Stimulated activated CD8-positive, alpha-beta memory T cell treated with anti-CD3 and anti-CD28 coated beads, Interleukin-15, amount 100 ng/mL, for 24 hours (primary cell): Measurements from ENCODE around the gene POLK.
"Not testable (repeated sequence)": the region's sequence is repeated elsewhere in the genome, so short reads cannot be mapped to it uniquely, and the experiment has no call there.

ENCODE experiments used
- DNase-seq: peaks from one replicate; pipeline ENCODE4 v3.0.0-alpha.2; 2020; ENCODE audit warnings: low read depth

Gene POLK

DNA sequence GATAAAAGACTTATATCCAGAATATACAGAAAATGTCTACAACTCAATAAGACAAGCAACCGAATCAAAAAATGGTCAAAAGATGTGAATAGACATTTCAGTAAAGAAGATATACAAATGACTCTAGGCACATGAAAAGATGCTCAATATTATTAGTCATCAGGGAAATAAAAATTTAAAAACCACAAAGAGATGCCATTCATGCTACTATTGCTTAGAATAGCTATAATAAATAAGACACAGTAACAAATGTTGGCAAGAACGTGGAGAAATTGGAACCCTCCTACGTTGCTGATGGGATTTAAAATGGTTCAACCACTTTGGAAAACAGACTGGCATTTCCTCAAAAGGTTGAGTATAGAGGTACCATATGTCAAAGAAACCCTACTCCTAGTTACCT, 39.8 kb downstream of the POLK start:
- DNase-seq = no peak

DNA sequence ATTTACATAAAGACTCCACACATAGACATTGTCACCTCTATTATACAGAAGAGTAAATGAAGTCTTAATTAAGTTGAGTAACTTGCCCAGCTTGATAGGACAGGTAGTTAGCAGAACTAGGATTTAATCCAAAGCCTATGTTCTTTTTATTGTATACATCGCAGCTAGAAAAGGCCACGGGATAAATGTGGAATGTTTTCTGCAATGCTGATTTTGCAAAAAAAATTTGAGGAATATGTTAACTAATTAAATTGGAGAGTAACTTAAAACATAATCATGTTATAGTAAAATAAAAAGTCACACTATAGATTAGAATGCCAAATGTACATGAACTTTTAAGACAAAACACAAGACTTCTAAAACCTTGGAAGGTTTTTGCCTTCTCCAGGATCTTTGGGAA, 41.1 kb downstream of the POLK start:
- DNase-seq = no peak

DNA sequence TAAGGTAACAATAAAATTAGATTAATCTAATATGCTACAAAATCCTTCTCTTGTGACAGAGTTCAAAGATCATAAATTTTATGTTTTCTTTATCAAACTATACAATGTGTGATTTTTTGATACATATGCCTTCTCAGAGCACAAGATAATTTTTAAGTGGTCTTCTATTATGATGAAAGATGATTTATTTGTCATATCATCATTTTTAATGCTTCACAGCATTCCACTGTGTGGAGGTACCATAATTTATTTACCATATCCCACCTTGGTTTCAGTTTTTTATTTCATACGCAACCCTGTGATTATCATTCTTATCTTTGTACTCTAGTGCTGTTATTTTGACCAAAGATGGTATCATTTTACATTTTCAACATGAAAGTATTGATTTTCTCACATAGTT, 41.7 kb downstream of the POLK start:
- DNase-seq = no peak

DNA sequence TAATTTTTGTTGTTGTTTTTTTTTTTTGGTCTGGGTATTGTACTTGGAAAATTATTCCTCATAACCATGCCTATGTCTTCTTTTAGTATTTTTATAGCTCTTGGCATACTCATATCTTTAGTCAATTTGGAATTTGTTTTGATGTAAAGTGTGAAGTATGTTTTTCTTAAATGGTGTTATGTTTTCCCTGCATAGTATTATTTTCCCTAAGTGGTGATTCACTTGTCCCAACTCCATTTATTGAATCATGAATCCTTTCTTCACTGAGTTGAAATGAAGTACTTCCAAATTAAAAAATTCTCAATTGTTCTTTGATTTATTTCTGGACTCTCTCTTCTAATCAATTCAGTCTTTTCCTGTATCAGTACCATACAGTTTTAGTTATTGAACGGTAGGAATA, 46.5 kb downstream of the POLK start:
- no peak for DNase-seq

DNA sequence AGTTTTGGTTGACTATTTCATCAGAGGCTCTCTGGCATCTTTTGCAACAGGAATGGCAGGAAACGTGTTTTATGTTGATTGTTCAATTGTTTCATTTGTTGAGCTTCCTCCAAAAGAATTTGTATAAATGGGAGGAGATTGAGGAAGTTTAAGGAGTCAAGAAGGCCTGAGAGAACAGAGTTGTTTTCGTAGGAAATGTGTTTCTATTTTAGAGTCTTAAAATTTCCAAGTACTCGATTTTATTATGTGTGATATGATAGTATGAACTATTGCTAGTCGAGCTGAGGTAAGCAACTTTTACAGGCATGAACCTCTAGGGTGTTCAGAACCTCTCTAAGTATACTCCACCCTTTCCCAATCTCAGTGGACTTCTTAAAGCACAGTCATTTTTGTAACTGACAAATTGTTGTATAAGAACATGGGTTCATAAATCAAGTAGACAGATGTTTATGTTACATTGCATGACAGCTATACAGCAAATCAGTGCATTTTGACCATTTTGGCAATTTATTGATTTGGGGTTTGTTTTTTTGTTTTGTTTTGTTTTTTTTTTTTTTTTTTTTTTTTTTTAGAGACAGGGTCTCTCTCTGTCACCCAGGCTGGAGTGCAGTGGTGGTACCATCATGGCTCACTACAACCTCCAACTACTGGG, 47.4 kb downstream of the POLK start:
- no peak for DNase-seq

DNA sequence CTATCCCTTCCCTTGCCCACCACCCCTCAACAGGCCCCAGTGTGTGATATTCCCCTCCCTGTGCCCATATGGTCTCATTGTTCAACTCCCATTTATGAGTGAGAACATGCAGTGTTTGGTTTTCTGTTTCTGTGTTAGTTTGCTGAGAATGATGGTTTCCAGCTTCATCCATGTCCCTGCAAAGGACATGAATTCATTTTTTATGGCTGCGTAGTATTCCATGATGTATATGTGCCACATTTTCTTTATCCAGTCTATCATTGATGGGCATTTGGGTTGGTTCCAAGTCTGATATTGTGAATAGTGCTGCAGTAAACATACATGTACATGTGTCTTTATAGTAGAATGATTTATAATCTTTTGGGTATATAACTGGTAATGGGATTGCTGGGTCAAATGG, 49.0 kb downstream of the POLK start:
- DNase-seq = not testable (repeated sequence)

DNA sequence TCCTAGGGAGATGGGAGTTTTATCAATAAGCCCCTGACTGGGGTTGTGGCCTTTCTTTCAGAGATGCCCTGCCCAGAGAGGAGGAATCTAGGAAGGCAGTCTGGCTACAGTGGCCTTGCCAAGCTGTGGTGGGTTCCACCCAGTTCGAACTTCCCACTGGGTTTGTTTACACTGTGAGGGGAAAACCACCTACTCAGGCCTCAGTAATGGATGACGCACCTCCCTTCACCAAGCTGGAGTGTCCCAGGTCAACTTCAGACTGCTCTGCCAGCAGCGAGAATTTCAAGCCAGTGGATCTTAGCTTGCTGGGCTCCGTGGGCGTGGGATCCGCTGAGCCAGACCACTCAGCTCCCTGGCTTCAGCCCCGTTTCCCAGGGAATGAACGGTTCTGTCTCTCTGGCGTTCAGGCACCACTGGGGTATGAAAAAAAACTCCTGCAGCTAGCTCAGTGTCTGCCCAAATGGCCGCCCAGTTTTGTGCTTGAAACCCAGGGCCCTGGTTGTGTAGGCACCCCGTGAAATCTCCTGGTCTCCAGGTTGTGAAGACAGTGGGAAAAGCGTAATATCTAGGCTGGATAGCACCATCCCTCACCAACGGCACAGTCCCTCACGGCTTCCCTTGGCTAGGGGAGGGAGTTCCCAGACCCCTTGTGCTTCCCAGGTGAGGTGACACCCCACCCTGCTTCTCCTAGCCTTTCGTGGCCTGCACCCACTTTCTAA, 54.5 kb downstream of the POLK start:
- DNase-seq = not testable (repeated sequence)

DNA sequence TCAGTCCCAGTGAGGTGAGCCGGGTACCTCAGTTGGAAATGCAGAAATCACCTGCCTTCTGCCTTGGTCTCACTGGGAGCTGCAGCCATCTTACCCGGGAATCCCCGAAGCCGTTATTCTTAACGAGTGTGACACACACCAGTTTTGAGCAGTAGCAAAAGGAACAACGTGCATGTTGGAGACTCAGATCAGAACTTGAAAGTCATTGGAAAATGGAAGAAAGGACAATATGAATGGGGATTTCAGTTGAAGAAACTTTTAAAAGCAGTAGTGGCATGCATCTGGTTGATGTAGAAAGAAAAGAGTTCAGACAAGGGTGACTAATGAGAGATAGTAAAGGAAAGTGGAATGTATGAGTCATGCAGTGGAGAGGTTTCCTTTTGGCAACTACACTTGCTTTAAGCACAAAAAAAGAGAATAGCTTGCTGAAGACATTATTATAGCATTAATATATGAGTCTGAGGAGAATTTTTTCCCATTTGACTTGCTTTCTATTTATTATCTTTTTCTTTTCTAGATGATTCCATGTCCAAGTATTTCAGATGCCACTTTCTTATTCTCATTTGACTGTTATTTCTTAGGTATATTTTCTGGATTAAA, 55.1 kb downstream of the POLK start:
- DNase-seq = peak; percentile 7

DNA sequence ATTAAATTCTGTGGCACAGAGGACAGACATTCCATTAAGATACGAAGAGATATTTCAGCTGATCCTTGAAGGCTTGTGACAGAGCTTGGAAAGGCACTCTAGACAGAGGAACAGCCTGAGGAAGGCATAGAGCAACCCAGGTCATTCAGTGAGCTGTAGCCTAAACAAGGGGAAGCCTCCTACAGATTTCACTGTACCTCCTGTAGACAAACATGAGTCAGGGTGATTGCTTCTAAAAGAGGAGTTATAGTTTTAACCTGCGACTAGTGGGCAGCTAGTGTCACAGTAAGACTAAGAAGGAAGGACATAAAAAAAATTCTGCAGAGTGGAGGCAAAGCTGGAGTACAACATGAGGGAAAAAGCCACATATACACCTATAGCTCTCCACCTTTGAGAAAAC, 56.0 kb downstream of the POLK start:
- no peak for DNase-seq

DNA sequence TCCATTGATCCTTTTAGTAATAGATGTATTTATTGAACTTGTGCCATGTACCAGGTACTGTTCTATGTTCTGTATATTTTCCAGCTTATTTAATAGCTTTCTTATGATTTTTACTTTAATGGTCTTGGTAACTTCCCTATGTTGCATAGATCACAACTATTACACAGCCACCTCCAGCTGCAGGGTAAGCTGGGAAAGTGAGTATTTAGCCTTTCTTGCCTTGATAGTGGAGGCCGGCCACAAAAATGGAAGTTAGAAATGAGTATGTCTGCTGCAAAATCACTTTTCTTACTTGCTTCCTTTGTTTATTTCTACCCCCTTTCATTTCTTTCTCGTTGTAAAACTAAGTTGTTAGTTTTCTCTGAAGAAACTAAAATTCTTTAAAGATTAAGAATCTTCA, 56.5 kb downstream of the POLK start:
- no peak for DNase-seq

DNA sequence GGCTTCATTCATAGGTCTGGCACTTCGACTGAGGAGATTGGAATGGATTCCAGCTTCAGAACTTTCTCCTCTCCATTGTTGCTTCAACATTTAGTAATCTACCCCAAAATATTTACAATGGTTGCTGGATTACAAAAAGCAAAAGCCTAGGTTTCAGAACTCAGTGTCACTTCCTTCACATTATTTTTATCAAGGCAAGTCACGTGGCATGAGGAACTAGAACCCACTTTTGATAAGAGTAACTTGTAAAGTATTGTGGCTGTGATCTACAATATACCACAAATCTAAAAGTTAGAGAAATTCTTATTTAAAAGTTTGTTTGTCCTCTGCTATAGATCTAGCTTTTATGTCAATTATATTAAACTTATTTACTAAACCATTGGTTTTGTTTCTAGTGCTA, 59.9 kb downstream of the POLK start:
- no peak for DNase-seq

DNA sequence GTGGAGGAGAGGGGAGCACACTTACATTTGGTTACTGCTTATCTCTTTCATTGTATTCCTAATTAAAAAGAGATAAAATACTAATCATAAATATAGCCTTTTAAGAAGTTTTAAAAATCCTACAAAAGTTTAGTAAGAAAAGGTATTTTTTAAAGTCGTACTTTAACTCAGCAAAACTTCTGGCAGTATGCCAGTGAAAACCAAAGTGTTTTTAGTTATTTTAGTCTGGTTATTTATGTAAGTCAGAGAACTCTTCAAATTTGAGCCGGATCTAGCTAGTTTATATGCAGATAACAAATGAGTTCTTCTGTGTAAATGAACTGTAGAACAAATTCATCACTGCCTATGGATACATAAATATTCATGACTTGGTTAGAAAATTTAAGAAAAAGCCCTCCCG, 63.1 kb downstream of the POLK start:
- no peak for DNase-seq

DNA sequence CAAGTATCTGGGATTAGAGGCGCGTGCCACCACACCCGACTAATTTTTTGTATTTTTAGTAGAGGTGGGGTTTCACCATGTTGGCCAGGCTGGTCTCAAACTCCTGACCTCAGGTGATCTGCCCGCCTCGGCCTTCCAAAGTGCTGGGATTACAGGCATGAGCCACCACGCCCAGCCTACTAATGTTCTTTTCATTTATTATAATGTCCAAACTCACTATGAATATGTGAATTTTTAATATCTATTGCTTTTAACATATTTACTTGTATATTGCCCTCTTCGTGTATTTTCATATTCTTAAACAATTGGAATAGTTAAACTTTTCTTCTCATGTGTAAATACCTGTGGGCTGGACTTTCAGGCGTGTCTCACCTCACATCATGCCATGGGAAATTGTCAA, 66.6 kb downstream of the POLK start:
- not testable (repeated sequence) for DNase-seq

DNA sequence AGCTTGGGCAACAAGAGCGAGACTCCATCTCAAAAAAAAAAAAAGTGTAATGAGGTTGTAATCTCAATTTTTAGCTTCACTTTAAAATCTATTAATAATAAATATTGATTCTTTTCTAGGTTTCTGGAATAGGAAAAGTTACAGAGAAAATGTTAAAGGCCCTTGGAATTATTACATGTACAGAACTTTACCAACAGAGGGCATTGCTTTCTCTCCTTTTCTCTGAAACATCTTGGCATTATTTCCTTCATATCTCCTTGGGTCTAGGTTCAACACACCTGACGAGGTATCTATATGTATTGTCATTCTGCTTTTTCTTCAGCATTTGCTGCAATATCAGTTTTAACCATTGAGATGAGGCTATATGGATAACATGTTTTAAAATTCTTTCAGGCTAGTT, 73.0 kb downstream of the POLK start:
- no peak for DNase-seq

DNA sequence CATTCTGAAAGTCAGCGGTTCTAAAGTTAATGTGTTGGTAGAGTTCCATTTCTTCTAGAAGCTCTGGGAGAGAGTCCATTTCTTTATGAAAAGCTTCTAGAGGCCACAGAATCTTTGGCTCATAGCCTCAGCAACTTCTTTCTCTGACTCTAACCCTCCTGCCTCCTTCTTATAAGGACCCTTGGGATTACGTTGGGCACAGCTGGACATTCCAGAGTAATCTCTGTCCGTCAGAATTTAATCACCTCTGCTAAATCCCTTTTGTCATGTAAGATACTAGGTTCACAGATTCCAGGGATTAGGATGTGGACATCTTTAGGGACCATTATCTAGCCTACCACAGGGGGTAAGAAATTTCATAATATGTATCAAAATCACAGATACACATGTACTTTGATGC, 77.0 kb downstream of the POLK start:
- no peak for DNase-seq

DNA sequence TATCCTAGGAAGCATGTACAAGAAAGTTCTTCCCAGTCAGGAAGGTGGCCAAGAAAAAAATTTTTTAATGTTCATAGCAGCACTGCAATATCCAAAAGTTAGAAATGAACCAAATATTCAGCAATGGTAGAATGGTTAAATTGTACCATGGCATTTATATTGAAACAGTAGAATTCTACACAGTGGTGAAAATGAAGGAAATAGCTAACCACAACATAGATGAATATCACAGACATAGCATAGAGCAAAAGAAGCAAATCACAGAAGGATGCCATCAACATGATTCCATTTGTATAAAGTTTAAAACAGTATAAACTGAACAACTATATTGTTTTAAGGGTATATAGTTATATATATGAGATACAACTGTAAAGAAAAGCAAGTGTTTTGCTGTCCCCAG, 88.8 kb downstream of the POLK start:
- no peak for DNase-seq

DNA sequence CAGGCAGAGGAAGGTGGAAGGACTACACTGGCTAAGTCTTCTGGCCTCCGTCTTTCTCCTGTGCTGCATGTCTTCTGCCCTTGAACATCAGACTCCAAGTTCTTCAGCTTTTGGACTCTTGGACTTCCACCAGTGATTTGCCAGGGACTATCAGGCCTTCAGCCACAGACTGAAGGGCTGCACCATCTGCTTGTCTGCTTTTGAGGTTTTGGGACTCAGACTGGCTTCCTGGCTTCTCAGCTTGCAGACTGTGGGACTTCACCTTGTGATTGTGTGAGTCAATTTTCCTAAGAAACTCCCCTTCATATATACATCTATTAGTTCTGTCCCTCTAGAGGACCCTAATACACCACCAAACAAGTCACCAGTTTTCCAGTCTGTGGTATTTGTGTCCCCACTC, 89.9 kb downstream of the POLK start:
- no peak for DNase-seq

DNA sequence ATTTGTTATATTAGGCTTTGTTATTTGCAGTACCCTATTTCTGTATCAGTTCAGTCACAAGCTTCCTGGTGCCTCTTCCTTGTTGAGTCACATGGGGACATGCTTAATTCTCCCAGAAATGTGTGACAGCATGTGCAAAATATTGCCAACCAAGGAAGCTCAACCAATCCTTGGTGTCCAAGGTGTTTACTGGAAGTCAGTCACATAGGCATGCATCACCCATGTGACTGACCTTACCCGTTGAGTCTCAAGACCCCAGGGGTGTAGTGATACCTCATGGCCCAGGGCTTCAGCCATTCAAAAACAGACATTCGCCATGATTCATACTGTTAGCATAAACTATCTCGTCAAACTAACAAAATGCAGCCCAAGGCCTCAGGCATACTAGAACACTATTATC, 90.3 kb downstream of the POLK start:
- DNase-seq = no peak

DNA sequence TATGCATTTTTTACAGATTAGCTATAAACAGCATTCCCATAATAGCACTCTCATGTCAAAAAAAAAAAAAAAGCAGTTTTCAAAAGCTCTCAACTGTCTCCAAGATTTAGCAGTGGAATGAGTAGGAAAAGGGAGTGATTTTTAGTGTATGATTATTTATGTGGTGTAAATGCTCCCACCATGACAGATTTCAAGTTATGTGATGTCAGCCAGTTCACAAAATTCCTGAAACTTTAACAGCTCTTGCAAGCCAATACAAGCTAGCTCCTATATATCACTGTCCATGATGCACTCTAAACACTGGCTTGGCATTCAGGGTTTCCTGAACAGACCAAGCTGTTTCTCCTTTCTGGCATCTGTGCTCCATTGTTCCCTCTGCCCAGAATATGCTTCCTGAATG, 91.7 kb downstream of the POLK start:
- DNase-seq = no peak

DNA sequence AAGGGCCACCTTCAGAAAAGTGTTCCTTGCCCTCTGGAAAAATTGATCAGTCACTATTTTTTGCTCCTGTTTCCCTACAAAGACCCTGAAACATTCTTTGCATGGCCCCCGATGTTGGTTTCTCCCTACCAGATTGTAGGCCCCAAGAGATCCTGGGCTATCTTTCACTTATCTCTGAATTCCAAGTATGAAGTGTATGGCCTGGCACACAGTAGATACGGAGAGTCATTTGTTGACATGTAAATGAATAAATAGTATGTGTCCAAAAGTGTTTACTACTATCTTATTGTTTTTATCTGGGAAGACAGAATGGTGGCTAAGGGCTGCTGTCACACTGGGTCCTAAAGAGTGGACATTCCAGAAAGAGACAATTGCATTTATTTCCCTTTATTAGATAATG, 92.1 kb downstream of the POLK start:
- DNase-seq = no peak

DNA sequence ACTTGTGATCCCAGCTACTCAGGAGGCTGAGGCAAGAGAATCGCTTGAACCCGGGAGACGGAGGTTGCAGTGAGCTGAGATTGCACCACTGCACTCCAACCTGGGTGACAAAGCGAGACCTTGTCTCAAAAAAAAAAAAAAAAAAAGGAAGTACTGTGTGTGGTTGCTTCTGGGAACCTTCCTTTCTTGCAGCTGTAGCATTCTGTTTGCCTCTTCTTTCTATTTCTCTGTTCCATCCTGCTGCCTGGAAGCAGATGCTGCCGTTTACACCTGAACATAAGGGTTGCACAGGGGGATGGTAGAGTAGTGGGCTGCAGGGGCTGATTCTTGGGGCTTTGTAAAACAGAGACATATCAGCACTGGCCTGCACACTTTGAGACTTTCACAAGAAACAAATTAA, 95.7 kb downstream of the POLK start:
- not testable (repeated sequence) for DNase-seq

DNA sequence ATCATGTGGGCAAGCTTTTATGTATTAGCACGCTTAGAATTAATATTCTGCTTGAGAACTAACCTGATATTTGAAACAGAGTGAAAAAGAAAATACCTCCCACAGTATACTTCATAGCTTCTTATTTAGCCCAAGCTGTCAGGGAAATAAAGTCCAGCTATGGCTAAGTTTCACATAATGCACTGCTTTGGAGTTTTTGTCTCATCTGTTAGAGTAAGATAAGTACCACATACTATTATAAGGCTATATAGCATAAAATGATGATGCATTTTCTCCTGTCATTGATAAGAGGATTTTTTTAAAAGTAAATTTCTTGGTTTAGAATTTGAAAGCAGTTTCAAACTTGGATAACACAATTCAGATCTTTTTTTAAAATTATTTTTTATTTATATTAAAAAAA, 97.2 kb downstream of the POLK start:
- no peak for DNase-seq

DNA sequence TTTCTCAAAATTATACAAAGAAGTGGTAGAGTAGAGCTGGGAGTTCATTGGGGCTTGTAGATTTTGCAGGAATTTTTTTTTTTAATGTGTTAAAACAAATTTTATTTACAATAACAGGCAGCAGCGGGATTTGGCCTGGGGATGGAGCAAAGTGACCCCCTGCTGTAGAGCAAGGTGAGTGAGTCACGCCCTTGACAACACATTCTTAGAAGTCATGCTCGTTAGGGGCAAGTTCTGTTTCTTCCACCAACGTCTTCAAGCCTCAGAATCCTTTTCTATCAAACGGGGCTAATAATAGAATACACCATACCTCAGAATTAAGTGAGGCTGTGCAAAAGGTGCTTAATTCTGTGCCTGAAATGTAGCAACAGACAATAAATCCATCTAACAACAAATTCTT, 98.5 kb downstream of the POLK start:
- DNase-seq = no peak

DNA sequence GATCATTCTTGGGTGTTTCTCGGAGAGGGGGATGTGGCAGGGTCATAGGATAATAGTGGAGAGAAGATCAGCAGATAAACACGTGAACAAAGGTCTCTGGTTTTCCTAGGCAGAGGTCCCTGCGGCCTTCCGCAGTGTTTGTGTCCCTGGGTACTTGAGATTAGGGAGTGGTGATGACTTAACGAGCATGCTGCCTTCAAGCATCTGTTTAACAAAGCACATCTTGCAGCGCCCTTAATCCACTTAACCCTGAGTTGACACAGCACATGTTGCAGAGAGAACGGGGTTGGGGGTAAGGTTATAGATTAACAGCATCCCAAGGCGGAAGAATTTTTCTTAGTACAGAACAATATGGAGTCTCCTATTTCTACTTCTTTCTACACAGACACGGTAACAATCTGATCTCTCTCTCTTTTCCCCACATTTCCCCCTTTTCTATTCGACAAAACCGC, 99.2 kb downstream of the POLK start:
- DNase-seq = not testable (repeated sequence)
